ENCODE data around the gene ADAMTS9. TPM values are rescaled to one million over a fixed set of nuclear protein-coding genes. Genes with fewer than 3 reads are reported as not detected.

ADAMTS9 gene
- total and polyA plus RNA-seq, 2 experiments from 2014 or later = 0.31 to 0.81 TPM

GRCh38 chr3:64578797-64579196 lies 109.0 kb downstream of the ADAMTS9 start (continued):
- TF ChIP-seq, protein P1, sequence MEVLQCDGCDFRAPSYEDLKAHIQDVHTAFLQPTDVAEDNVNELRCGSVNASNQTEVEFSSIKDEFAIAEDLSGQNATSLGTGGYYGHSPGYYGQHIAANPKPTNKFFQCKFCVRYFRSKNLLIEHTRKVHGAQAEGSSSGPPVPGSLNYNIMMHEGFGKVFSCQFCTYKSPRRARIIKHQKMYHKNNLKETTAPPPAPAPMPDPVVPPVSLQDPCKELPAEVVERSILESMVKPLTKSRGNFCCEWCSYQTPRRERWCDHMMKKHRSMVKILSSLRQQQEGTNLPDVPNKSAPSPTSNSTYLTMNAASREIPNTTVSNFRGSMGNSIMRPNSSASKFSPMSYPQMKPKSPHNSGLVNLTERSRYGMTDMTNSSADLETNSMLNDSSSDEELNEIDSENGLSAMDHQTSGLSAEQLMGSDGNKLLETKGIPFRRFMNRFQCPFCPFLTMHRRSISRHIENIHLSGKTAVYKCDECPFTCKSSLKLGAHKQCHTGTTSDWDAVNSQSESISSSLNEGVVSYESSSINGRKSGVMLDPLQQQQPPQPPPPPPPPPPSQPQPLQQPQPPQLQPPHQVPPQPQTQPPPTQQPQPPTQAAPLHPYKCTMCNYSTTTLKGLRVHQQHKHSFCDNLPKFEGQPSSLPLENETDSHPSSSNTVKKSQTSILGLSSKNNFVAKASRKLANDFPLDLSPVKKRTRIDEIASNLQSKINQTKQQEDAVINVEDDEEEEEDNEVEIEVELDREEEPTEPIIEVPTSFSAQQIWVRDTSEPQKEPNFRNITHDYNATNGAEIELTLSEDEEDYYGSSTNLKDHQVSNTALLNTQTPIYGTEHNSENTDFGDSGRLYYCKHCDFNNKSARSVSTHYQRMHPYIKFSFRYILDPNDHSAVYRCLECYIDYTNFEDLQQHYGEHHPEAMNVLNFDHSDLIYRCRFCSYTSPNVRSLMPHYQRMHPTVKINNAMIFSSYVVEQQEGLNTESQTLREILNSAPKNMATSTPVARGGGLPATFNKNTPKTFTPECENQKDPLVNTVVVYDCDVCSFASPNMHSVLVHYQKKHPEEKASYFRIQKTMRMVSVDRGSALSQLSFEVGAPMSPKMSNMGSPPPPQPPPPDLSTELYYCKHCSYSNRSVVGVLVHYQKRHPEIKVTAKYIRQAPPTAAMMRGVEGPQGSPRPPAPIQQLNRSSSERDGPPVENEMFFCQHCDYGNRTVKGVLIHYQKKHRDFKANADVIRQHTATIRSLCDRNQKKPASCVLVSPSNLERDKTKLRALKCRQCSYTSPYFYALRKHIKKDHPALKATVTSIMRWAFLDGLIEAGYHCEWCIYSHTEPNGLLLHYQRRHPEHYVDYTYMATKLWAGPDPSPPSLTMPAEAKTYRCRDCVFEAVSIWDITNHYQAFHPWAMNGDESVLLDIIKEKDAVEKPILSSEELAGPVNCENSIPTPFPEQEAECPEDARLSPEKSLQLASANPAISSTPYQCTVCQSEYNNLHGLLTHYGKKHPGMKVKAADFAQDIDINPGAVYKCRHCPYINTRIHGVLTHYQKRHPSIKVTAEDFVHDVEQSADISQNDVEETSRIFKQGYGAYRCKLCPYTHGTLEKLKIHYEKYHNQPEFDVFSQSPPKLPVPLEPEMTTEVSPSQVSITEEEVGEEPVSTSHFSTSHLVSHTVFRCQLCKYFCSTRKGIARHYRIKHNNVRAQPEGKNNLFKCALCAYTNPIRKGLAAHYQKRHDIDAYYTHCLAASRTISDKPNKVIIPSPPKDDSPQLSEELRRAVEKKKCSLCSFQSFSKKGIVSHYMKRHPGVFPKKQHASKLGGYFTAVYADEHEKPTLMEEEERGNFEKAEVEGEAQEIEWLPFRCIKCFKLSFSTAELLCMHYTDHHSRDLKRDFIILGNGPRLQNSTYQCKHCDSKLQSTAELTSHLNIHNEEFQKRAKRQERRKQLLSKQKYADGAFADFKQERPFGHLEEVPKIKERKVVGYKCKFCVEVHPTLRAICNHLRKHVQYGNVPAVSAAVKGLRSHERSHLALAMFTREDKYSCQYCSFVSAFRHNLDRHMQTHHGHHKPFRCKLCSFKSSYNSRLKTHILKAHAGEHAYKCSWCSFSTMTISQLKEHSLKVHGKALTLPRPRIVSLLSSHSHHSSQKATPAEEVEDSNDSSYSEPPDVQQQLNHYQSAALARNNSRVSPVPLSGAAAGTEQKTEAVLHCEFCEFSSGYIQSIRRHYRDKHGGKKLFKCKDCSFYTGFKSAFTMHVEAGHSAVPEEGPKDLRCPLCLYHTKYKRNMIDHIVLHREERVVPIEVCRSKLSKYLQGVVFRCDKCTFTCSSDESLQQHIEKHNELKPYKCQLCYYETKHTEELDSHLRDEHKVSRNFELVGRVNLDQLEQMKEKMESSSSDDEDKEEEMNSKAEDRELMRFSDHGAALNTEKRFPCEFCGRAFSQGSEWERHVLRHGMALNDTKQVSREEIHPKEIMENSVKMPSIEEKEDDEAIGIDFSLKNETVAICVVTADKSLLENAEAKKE (CRISPR knock-in tag; IDR thresholded peaks at IDR 0.05) = no peak
- TF ChIP-seq EZH2 (IDR thresholded peaks at IDR 0.05; ENCODE audit: low read depth, unreplicated experiment) (no peak), JUNB (IDR thresholded peaks at IDR 0.05; ENCODE audit: unreplicated experiment) (no peak)

GRCh38 chr3:64578062-64578770 lies 109.6 kb downstream of the ADAMTS9 start:
- Histone ChIP-seq H3F3A (replicated peaks; ENCODE audit: low read depth) (no peaks in the 10 kb centered on the region), H3K4me1 (ENCODE audit: insufficient read depth) (peaks cover 17% of the 10 kb centered on the region), H4K20me1 (replicated peaks; ENCODE audit: insufficient read depth) (no peaks in the 10 kb centered on the region), H3K27ac (ENCODE audit: low read depth) (no peak overlapping the region), H3K4me3 (no peak overlapping the region), H3K27me3 (ENCODE audit: insufficient read depth) (no peaks in the 10 kb centered on the region), H2AFZ (no peak overlapping the region), H3K36me3 (ENCODE audit: insufficient read depth) (no peaks in the 10 kb centered on the region), H3K9me2 (ENCODE audit: insufficient read depth) (no peaks in the 10 kb centered on the region; the same call in 1 of the 2 replicates), H3K4me2 (no peak overlapping the region), H3K79me2 (replicated peaks; ENCODE audit: insufficient read depth) (no peaks in the 10 kb centered on the region)
- no peak for DNase-seq (ENCODE audit: low spot score)
- Mint-ChIP-seq H3K27me3 (ENCODE audit: insufficient read depth, low read depth, poor library complexity) (peaks cover 3% of the 10 kb centered on the region), H3K4me1 (peaks cover 22% of the 10 kb centered on the region), H3K4me3 (no peak overlapping the region), H3K36me3 (ENCODE audit: low read depth) (no peaks in the 10 kb centered on the region), H3K27ac (no peak overlapping the region), H3K9me3 (no peaks in the 10 kb centered on the region)
- ATAC-seq = no peak
- TF ChIP-seq EZH2phosphoT487 (IDR thresholded peaks at IDR 0.05; ENCODE audit: unreplicated experiment) (no peak), CTCF (conservative IDR thresholded peaks at IDR 0.05; ENCODE audit: low read depth in 2 of 2) (no peak), ZNF114 (CRISPR knock-in tag; IDR thresholded peaks at IDR 0.05) (no peak)
- TF ChIP-seq, protein P2, sequence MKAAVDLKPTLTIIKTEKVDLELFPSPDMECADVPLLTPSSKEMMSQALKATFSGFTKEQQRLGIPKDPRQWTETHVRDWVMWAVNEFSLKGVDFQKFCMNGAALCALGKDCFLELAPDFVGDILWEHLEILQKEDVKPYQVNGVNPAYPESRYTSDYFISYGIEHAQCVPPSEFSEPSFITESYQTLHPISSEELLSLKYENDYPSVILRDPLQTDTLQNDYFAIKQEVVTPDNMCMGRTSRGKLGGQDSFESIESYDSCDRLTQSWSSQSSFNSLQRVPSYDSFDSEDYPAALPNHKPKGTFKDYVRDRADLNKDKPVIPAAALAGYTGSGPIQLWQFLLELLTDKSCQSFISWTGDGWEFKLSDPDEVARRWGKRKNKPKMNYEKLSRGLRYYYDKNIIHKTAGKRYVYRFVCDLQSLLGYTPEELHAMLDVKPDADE (IDR thresholded peaks at IDR 0.05) = no peak
